Esophagus squamous epithelium (tissue), 4 donors: Measurements from ENCODE around the gene UMODL1.

Source experiments
- CTCF ChIP-seq, 6 experiments: fragments of 450-650 bp in 4 of 6; fragments of 200-600 bp in 2 of 6; sonication (generic) in 2 of 6; IDR thresholded peaks; one replicate each; pipeline ENCODE4 v1.5.1; 2016 to 2019; ENCODE audit warnings: antibody characterized with exemption in 6 of 6, mild to moderate bottlenecking in 4 of 6, moderate library complexity in 4 of 6
- POLR2A ChIP-seq, 4 donors: fragments of 450-650 bp; IDR thresholded peaks; one replicate each; pipeline ENCODE4 v1.6.1; 2017; ENCODE audit warnings: antibody characterized with exemption in 4 of 4, mild to moderate bottlenecking in 4 of 4, moderate library complexity in 3 of 4

DNA sequence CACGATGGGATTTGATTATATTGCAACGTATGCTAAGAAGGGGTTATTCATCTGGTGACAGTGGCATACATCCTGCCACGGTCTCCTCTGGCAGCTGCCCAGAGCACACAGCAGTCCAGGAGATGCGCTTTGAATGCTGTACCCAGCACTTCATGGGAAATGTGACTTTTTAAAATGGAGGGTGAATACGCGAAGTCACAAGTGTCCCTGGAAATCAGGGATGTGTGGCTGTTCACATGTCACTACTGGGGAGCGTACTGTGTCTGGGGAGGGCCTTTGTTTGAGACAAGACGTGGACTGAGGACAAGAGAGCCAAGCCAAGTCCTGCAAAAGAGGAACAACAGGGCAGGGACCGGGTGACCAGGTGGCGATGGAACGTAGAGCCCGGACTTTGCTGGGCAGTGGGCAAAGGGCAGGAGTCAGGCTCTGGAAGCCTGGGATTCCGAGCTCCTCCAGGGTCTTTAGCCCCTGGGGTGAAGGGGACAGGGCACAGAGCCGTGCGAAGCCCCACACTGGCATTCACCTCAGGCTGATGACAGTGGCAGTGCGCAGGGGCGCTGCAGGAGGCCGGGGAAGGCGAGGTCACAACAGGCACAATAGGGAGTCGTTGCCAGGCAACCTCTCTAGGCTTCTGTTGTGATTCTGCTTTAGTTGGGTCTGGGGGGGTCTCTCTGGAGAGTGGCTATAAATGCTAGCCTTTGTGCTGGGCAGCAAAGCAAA lies 49.6 kb upstream of the UMODL1 start:
- TF ChIP-seq CTCF (IDR thresholded peaks at IDR 0.05) (no peak), POLR2A (IDR thresholded peaks at IDR 0.05) (no peak)
